Measurements from ENCODE around the gene SH3RF2. TPM values are rescaled to one million over a fixed set of nuclear protein-coding genes. Genes with fewer than 3 reads are reported as not detected.

The SH3RF2 gene
- total RNA-seq, 6 experiments from 2014 or later = 0.43 to 1.7 (median 0.66) TPM

- no peak for TF ChIP-seq CTCF (IDR thresholded peaks at IDR 0.05)
- Mint-ChIP-seq H3K36me3 (ENCODE audit: low read depth) (peaks cover 4% of the 10 kb centered on the region), H3K4me3 (no peak overlapping the region), H3K9me3 (peaks cover 6% of the 10 kb centered on the region; the same call in 1 of the 2 replicates), H3K4me1 (ENCODE audit: low read depth) (peaks cover 74% of the 10 kb centered on the region), H3K27ac (no peak overlapping the region), H3K27me3 (ENCODE audit: insufficient read depth) (peaks cover 6% of the 10 kb centered on the region)
- DNase-seq = no peak
These were observed 42.3 kb downstream of the SH3RF2 start for GRCh38 chr5:145978708-145979107.

- H3K36me3 Mint-ChIP-seq (ENCODE audit: low read depth) = no peaks in the 10 kb centered on the region
- H3K27ac Mint-ChIP-seq = no peak overlapping the region
- H3K4me1 Mint-ChIP-seq (ENCODE audit: low read depth) = peaks cover 66% of the 10 kb centered on the region
- no peak for DNase-seq
- no peak overlapping the region for H3K4me3 Mint-ChIP-seq
- H3K9me3 Mint-ChIP-seq = no peaks in the 10 kb centered on the region
- TF ChIP-seq CTCF (IDR thresholded peaks at IDR 0.05) = no peak
- peaks cover 8% of the 10 kb centered on the region for H3K27me3 Mint-ChIP-seq (ENCODE audit: insufficient read depth)
These were observed 43.2 kb downstream of the SH3RF2 start for GRCh38 chr5:145979270-145980223.

GRCh38 chr5:145980259-145980658 is 43.9 kb downstream of the SH3RF2 start:
- H3K27me3 Mint-ChIP-seq (ENCODE audit: insufficient read depth) = peaks cover 8% of the 10 kb centered on the region
- no peaks in the 10 kb centered on the region for H3K9me3 Mint-ChIP-seq
- no peak for TF ChIP-seq CTCF (IDR thresholded peaks at IDR 0.05)
- no peak for DNase-seq
- H3K27ac Mint-ChIP-seq = no peak overlapping the region
- no peaks in the 10 kb centered on the region for H3K36me3 Mint-ChIP-seq (ENCODE audit: low read depth)
- H3K4me1 Mint-ChIP-seq (ENCODE audit: low read depth) = peaks cover 59% of the 10 kb centered on the region
- no peak overlapping the region for H3K4me3 Mint-ChIP-seq

- H3K27me3 Mint-ChIP-seq (ENCODE audit: insufficient read depth) = peaks cover 8% of the 10 kb centered on the region
- no peak; the same call in 1 of the 2 replicates for TF ChIP-seq CTCF (IDR thresholded peaks at IDR 0.05)
- H3K27ac Mint-ChIP-seq = no peak overlapping the region
- no peaks in the 10 kb centered on the region for H3K36me3 Mint-ChIP-seq (ENCODE audit: low read depth)
- peaks cover 55% of the 10 kb centered on the region for H3K4me1 Mint-ChIP-seq (ENCODE audit: low read depth)
- DNase-seq = no peak
- no peak overlapping the region for H3K4me3 Mint-ChIP-seq
- no peaks in the 10 kb centered on the region for H3K9me3 Mint-ChIP-seq
These were observed 44.3 kb downstream of the SH3RF2 start for GRCh38 chr5:145980718-145981117.

- no peak for DNase-seq
- H3K27ac Mint-ChIP-seq = no peak overlapping the region
These were observed 45.5 kb downstream of the SH3RF2 start for GRCh38 chr5:145981589-145982571.

More at GRCh38 chr5:145981589-145982571, 45.5 kb downstream of the SH3RF2 start:
- H3K36me3 Mint-ChIP-seq (ENCODE audit: low read depth) = no peaks in the 10 kb centered on the region
- TF ChIP-seq CTCF (IDR thresholded peaks at IDR 0.05) = no peak
- H3K27me3 Mint-ChIP-seq (ENCODE audit: insufficient read depth) = peaks cover 11% of the 10 kb centered on the region
- no peaks in the 10 kb centered on the region for H3K9me3 Mint-ChIP-seq
- H3K4me1 Mint-ChIP-seq (ENCODE audit: low read depth) = peaks cover 43% of the 10 kb centered on the region
- H3K4me3 Mint-ChIP-seq = no peak overlapping the region

All from HFFc6 (cell line).